Measurements from ENCODE around the gene CDH1.

CDH1 gene

GRCh38 chr16:68760671-68761275 lies 23.7 kb downstream of the CDH1 start:
- DNase-seq (ENCODE audit: low read depth in 2 of 2), result peak; percentile 53 to 56

GRCh38 chr16:68762996-68763756 lies 26.1 kb downstream of the CDH1 start:
- DNase-seq (ENCODE audit: low read depth in 2 of 2), result no peak

- DNase-seq (ENCODE audit: low read depth in 2 of 2), result no peak
These were observed 27.8 kb downstream of the CDH1 start for GRCh38 chr16:68764862-68765261.

GRCh38 chr16:68767581-68767980 lies 30.5 kb downstream of the CDH1 start:
- DNase-seq (ENCODE audit: low read depth in 2 of 2), result no peak

- no peak for DNase-seq (ENCODE audit: low read depth in 2 of 2)
These were observed 31.1 kb downstream of the CDH1 start for GRCh38 chr16:68768175-68768574.

- DNase-seq (ENCODE audit: low read depth in 2 of 2), result no peak
These were observed 31.7 kb downstream of the CDH1 start for GRCh38 chr16:68768771-68769170.

GRCh38 chr16:68770671-68771070 lies 33.6 kb downstream of the CDH1 start:
- no peak for DNase-seq (ENCODE audit: low read depth in 2 of 2)

GRCh38 chr16:68772030-68772681 lies 35.1 kb downstream of the CDH1 start:
- no peak for DNase-seq (ENCODE audit: low read depth in 2 of 2)

GRCh38 chr16:68772871-68773270 lies 35.8 kb downstream of the CDH1 start:
- no peak for DNase-seq (ENCODE audit: low read depth in 2 of 2)

GRCh38 chr16:68774982-68775634 lies 38.0 kb downstream of the CDH1 start:
- DNase-seq (ENCODE audit: low read depth in 2 of 2), result no peak

- DNase-seq (ENCODE audit: low read depth in 2 of 2), result no peak
These were observed 39.9 kb downstream of the CDH1 start for GRCh38 chr16:68776821-68777485.

GRCh38 chr16:68778551-68779231 lies 41.6 kb downstream of the CDH1 start:
- no peak for DNase-seq (ENCODE audit: low read depth in 2 of 2)

GRCh38 chr16:68779891-68780290 lies 42.8 kb downstream of the CDH1 start:
- no peak for DNase-seq (ENCODE audit: low read depth in 2 of 2)

- no peak for DNase-seq (ENCODE audit: low read depth in 2 of 2)
These were observed 44.7 kb downstream of the CDH1 start for GRCh38 chr16:68781784-68782183.

- no peak for DNase-seq (ENCODE audit: low read depth in 2 of 2)
These were observed 45.4 kb downstream of the CDH1 start for GRCh38 chr16:68782198-68783174.

GRCh38 chr16:68784226-68784625 lies 47.1 kb downstream of the CDH1 start:
- DNase-seq (ENCODE audit: low read depth in 2 of 2), result no peak

- DNase-seq (ENCODE audit: low read depth in 2 of 2), result no peak
These were observed 47.6 kb downstream of the CDH1 start for GRCh38 chr16:68784721-68785120.

- no peak for DNase-seq (ENCODE audit: low read depth in 2 of 2)
These were observed 48.6 kb downstream of the CDH1 start for GRCh38 chr16:68785715-68786114.

GRCh38 chr16:68786685-68787418 lies 49.8 kb downstream of the CDH1 start:
- DNase-seq (ENCODE audit: low read depth in 2 of 2), result no peak

Data from stimulated activated CD4-positive, alpha-beta T cell treated with anti-CD3 and anti-CD28 coated beads, Interleukin-15, amount 100 ng/mL, for 48 hours (primary cell).